H9 (cell line): Measurements from ENCODE around the gene KIAA0930. TPM values are rescaled to one million over a fixed set of nuclear protein-coding genes. Genes with fewer than 3 reads are reported as not detected.

Experiments
- DNase-seq: peaks from one replicate; pipeline ENCODE4 v3.0.0-alpha.2; 2017
- H2AFZ ChIP-seq: one replicate; pipeline ENCODE4 v1.6.1; 2013; ENCODE audit warnings: mild to moderate bottlenecking, low read length, control low read depth, moderate library complexity
- H2AK5ac ChIP-seq: 2 replicates; pipeline ENCODE4 v1.6.1; 2013; ENCODE audit warnings: low read length, control low read depth, mixed read lengths; ENCODE audit not compliant: insufficient read length
- H2BK120ac ChIP-seq: one replicate; pipeline ENCODE4 v1.6.1; 2013; ENCODE audit warnings: low read depth, mild to moderate bottlenecking, low read length, control low read depth, inconsistent platforms; ENCODE audit not compliant: poor library complexity, severe bottlenecking
- H2BK12ac ChIP-seq: 2 replicates; pipeline ENCODE4 v1.6.1; 2013; ENCODE audit warnings: low read length, control low read depth, mixed read lengths, low read depth; ENCODE audit not compliant: insufficient read length
- H2BK15ac ChIP-seq: 2 replicates; pipeline ENCODE4 v1.6.1; 2013; ENCODE audit warnings: low read depth, low read length, control low read depth
- H2BK20ac ChIP-seq: one replicate; pipeline ENCODE4 v1.6.1; 2013; ENCODE audit warnings: low read depth, mild to moderate bottlenecking, low read length, control low read depth, inconsistent platforms; ENCODE audit not compliant: poor library complexity, severe bottlenecking
- H2BK5ac ChIP-seq: 2 replicates; pipeline ENCODE4 v1.6.1; 2013; ENCODE audit warnings: low read length, control low read depth, mixed read lengths; ENCODE audit not compliant: insufficient read length
- H3K14ac ChIP-seq: 2 replicates; pipeline ENCODE4 v1.6.1; 2013; ENCODE audit warnings: low read length, control low read depth; ENCODE audit not compliant: insufficient read depth
- H3K18ac ChIP-seq: 2 replicates; pipeline ENCODE4 v1.6.1; 2013; ENCODE audit warnings: low read depth, mild to moderate bottlenecking, mixed read lengths, low read length, control low read depth; ENCODE audit not compliant: insufficient read length
- H3K23ac ChIP-seq: 2 replicates; pipeline ENCODE4 v1.6.1; 2013; ENCODE audit warnings: low read length, control low read depth, mixed read lengths, low read depth; ENCODE audit not compliant: insufficient read length
- H3K23me2 ChIP-seq: 2 replicates; pipeline ENCODE4 v1.6.1; 2013; ENCODE audit warnings: low read depth, mild to moderate bottlenecking, mixed read lengths, low read length, control low read depth; ENCODE audit not compliant: insufficient read length, poor library complexity, severe bottlenecking
- H3K27ac ChIP-seq: 2 replicates; pipeline ENCODE4 v1.5.1; 2013; ENCODE audit warnings: low read length, control low read depth, mixed read lengths, low read depth; ENCODE audit not compliant: insufficient read length
- H3K27me3 ChIP-seq: 2 replicates; pipeline ENCODE4 v1.6.1; 2013; ENCODE audit warnings: low read length, control low read depth, inconsistent platforms; ENCODE audit not compliant: insufficient read depth
- H3K4ac ChIP-seq: 2 replicates; pipeline ENCODE4 v1.6.1; 2013; ENCODE audit warnings: low read depth, mild to moderate bottlenecking, control low read depth, inconsistent platforms, low read length, moderate library complexity
- H3K4me1 ChIP-seq: 2 replicates; pipeline ENCODE4 v1.6.1; 2013; ENCODE audit warnings: low read length, control low read depth, inconsistent platforms; ENCODE audit not compliant: insufficient read depth
- H3K4me2 ChIP-seq: 2 replicates; pipeline ENCODE4 v1.6.1; 2013; ENCODE audit warnings: low read length, control low read depth, mixed read lengths; ENCODE audit not compliant: insufficient read length, insufficient read depth
- H3K56ac ChIP-seq: 2 replicates; pipeline ENCODE4 v1.6.1; 2013; ENCODE audit warnings: low read depth, mild to moderate bottlenecking, mixed read lengths, low read length, control low read depth; ENCODE audit not compliant: insufficient read length
- H3K79me1 ChIP-seq: 2 replicates; pipeline ENCODE4 v1.6.1; 2013; ENCODE audit warnings: low read depth, mild to moderate bottlenecking, moderate library complexity, low read length, control low read depth, inconsistent platforms; ENCODE audit not compliant: insufficient read depth, poor library complexity, severe bottlenecking
- H3K79me2 ChIP-seq: 2 replicates; pipeline ENCODE4 v1.6.1; 2013; ENCODE audit warnings: low read length, control low read depth, inconsistent platforms; ENCODE audit not compliant: insufficient read depth
- H3K9ac ChIP-seq: 2 replicates; pipeline ENCODE4 v1.6.1; 2013; ENCODE audit warnings: low read length, control low read depth, mixed read lengths; ENCODE audit not compliant: insufficient read length; ENCODE audit errors: extremely low read depth
- H3K9me3 ChIP-seq: one replicate; pipeline ENCODE4 v1.6.1; 2013; ENCODE audit warnings: low read depth, low read length, inconsistent platforms; ENCODE audit not compliant: control insufficient read depth
- H3T11ph ChIP-seq: one replicate; pipeline ENCODE4 v1.6.1; 2013; ENCODE audit warnings: mild to moderate bottlenecking, low read length, control low read depth, inconsistent platforms
- H4K20me1 ChIP-seq: one replicate; pipeline ENCODE4 v1.6.1; 2013; ENCODE audit not compliant: control insufficient read depth, insufficient read length, insufficient read depth
- H4K5ac ChIP-seq: 2 replicates; pipeline ENCODE4 v1.6.1; 2013; ENCODE audit warnings: low read depth, mild to moderate bottlenecking, mixed read lengths, low read length, control low read depth; ENCODE audit not compliant: insufficient read length
- H4K8ac ChIP-seq: replicated peaks from 2 replicates; pipeline ENCODE4 v1.6.1; 2013; ENCODE audit warnings: low read length, control low read depth, mixed read lengths, low read depth; ENCODE audit not compliant: insufficient read length
- H4K91ac ChIP-seq: 2 replicates; pipeline ENCODE4 v1.6.1; 2013; ENCODE audit warnings: low read depth, mild to moderate bottlenecking, moderate library complexity, mixed read lengths, low read length, control low read depth; ENCODE audit not compliant: insufficient read length
- H3K27ac Mint-ChIP-seq, 3 experiments: 2 replicates in 2 of 3; 3 replicates in 1 of 3; pipeline ENCODE4 v1.8.0; 2020 to 2021; ENCODE audit warnings: mixed read lengths in 3 of 3, mild to moderate bottlenecking in 1 of 3, moderate library complexity in 1 of 3
- H3K27me3 Mint-ChIP-seq: 2 replicates; pipeline ENCODE4 v1.8.0; 2021; ENCODE audit warnings: low read depth, mild to moderate bottlenecking, moderate library complexity, mixed read lengths
- H3K36me3 Mint-ChIP-seq, 3 experiments: 2 replicates in 2 of 3; 3 replicates in 1 of 3; pipeline ENCODE4 v1.8.0; 2020 to 2021; ENCODE audit warnings: low read depth in 3 of 3, mixed read lengths in 3 of 3; ENCODE audit not compliant: insufficient read depth in 1 of 3
- H3K4me1 Mint-ChIP-seq, 2 experiments: 2 replicates each; pipeline ENCODE4 v1.8.0; 2020; ENCODE audit warnings: mixed read lengths in 2 of 2
- H3K4me3 Mint-ChIP-seq, 2 experiments: 2 replicates in 1 of 2; 3 replicates in 1 of 2; pipeline ENCODE4 v1.8.0; 2020 to 2021; ENCODE audit warnings: mild to moderate bottlenecking in 2 of 2, mixed read lengths in 2 of 2, moderate library complexity in 1 of 2
- H3K9me3 Mint-ChIP-seq, 2 experiments: 2 replicates in 1 of 2; 3 replicates in 1 of 2; pipeline ENCODE4 v1.8.0; 2020; ENCODE audit warnings: mild to moderate bottlenecking in 2 of 2, mixed read lengths in 2 of 2, moderate library complexity in 1 of 2
- WGBS: extraction: QIAGEN DNeasy Blood & Tissue Kit; methylation state at CpG from one replicate; pipeline ENCODE4 v1.1.7; 2013; ENCODE audit warnings: missing lambda C conversion rate, low lambda C conversion rate, mixed read lengths; ENCODE audit not compliant: insufficient read length; ENCODE audit errors: extremely low coverage; 5-methylcytosine and 5-hydroxymethylcytosine counted together
- total RNA-seq: library from RNA; stranded (reverse); gene quantifications from 2 replicates; pipeline ENCODE4 v1.2.1, GENCODE V29; 2021
- TF ChIP-seq, protein P1 (sequence below): fragments of 200-600 bp; sonication (generic); conservative IDR thresholded peaks from 3 replicates; pipeline ENCODE4 v1.8.0; 2021; ENCODE audit warnings: antibody characterized with exemption, mild to moderate bottlenecking

KIAA0930 gene
- total RNA-seq, 1 experiment from 2014 or later: 46.2 TPM

DNA sequence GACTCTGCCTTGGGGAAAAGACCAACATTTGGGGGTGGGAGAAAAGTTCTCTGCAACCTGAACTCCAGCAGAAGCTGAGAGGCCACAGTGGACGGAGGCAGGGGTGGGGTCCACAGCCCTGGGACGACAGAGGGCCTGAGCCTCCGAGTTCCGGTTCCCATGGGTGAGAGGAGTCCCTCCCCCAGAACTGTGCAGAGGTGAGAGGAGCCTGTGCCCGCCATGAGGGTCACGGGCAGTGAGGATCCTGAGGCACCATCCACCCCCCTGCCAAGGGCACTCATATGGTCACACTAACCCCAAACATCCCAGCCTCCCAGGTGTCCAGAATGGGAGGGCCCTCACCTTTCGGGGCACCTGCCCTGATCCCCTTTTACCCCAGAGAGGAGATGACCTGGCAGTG, 30.5 kb downstream of the KIAA0930 start:
- DNase-seq: no peak
- H3K27ac ChIP-seq: no peak overlapping the region
- H3K9me3 ChIP-seq: no peaks in the 10 kb centered on the region
- Mint-ChIP-seq H3K4me3 (no peak overlapping the region), H3K9me3 (no peaks in the 10 kb centered on the region), H3K4me1 (peaks cover 13 to 38% of the 10 kb centered on the region in 2 experiments), H3K27ac (no peak overlapping the region), H3K36me3 (peaks cover 3 to 22% (median 5%) of the 10 kb centered on the region in 3 experiments), H3K27me3 (no peaks in the 10 kb centered on the region; the same call in none of the 2 replicates)
- 0 out of 2 replicates have a peak, but pooled peaks cover 2% of the 10 kb centered on the region for H3K4me1 ChIP-seq
- H2BK20ac ChIP-seq: no peak overlapping the region
- H4K91ac ChIP-seq: no peak overlapping the region
- no peak overlapping the region for H3T11ph ChIP-seq
- no peak overlapping the region for H2BK15ac ChIP-seq
- H3K4me2 ChIP-seq: no peak overlapping the region
- H4K8ac ChIP-seq: no peak overlapping the region
- H4K20me1 ChIP-seq: no peaks in the 10 kb centered on the region
- no peak overlapping the region for H3K18ac ChIP-seq
- no peak overlapping the region for H2BK120ac ChIP-seq
- no peak overlapping the region for H3K56ac ChIP-seq
- H2BK12ac ChIP-seq: no peak overlapping the region
- no peak overlapping the region for H3K9ac ChIP-seq
- no peaks in the 10 kb centered on the region for H3K27me3 ChIP-seq
- no peak overlapping the region for H3K23ac ChIP-seq
- no peak overlapping the region for H4K5ac ChIP-seq
- TF ChIP-seq, protein P1, sequence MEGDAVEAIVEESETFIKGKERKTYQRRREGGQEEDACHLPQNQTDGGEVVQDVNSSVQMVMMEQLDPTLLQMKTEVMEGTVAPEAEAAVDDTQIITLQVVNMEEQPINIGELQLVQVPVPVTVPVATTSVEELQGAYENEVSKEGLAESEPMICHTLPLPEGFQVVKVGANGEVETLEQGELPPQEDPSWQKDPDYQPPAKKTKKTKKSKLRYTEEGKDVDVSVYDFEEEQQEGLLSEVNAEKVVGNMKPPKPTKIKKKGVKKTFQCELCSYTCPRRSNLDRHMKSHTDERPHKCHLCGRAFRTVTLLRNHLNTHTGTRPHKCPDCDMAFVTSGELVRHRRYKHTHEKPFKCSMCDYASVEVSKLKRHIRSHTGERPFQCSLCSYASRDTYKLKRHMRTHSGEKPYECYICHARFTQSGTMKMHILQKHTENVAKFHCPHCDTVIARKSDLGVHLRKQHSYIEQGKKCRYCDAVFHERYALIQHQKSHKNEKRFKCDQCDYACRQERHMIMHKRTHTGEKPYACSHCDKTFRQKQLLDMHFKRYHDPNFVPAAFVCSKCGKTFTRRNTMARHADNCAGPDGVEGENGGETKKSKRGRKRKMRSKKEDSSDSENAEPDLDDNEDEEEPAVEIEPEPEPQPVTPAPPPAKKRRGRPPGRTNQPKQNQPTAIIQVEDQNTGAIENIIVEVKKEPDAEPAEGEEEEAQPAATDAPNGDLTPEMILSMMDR: no peak
- no CpG with 5 or more reads among the region's 7 CpGs for WGBS
- no peak overlapping the region for H2AFZ ChIP-seq
- no peak overlapping the region for H3K14ac ChIP-seq
- H3K79me2 ChIP-seq: no peaks in the 10 kb centered on the region; the same call in 1 of the 2 replicates
- no peaks in the 10 kb centered on the region for H3K23me2 ChIP-seq
- H2AK5ac ChIP-seq: no peak overlapping the region
- H3K4ac ChIP-seq: no peak overlapping the region
- H2BK5ac ChIP-seq: no peak overlapping the region
- no peaks in the 10 kb centered on the region for H3K79me1 ChIP-seq
